ENCODE data around the gene RPS10. TPM values are rescaled to one million over a fixed set of nuclear protein-coding genes. Genes with fewer than 3 reads are reported as not detected.

RPS10 gene
- total RNA-seq, 1 donor from 2014 or later: 1,703 TPM

- Histone ChIP-seq H3K27ac (no peak overlapping the region), H3K36me3 (no peaks in the 10 kb centered on the region), H3K4me3 (no peak overlapping the region), H3K27me3 (no peaks in the 10 kb centered on the region), H3K9me3 (no peaks in the 10 kb centered on the region), H3K4me1 (peaks cover 0 to 7% of the 10 kb centered on the region in 2 donors)
- TF ChIP-seq, protein P1, sequence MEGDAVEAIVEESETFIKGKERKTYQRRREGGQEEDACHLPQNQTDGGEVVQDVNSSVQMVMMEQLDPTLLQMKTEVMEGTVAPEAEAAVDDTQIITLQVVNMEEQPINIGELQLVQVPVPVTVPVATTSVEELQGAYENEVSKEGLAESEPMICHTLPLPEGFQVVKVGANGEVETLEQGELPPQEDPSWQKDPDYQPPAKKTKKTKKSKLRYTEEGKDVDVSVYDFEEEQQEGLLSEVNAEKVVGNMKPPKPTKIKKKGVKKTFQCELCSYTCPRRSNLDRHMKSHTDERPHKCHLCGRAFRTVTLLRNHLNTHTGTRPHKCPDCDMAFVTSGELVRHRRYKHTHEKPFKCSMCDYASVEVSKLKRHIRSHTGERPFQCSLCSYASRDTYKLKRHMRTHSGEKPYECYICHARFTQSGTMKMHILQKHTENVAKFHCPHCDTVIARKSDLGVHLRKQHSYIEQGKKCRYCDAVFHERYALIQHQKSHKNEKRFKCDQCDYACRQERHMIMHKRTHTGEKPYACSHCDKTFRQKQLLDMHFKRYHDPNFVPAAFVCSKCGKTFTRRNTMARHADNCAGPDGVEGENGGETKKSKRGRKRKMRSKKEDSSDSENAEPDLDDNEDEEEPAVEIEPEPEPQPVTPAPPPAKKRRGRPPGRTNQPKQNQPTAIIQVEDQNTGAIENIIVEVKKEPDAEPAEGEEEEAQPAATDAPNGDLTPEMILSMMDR (IDR thresholded peaks at IDR 0.05): no peak
- intact Hi-C loops (cut with DNase I): no loop called here
- DNase-seq (ENCODE audit: low spot score in 2 of 2): no peak
Observed at GRCh38 chr6:34385793-34386195, 40.1 kb downstream of the RPS10 start.

DNA sequence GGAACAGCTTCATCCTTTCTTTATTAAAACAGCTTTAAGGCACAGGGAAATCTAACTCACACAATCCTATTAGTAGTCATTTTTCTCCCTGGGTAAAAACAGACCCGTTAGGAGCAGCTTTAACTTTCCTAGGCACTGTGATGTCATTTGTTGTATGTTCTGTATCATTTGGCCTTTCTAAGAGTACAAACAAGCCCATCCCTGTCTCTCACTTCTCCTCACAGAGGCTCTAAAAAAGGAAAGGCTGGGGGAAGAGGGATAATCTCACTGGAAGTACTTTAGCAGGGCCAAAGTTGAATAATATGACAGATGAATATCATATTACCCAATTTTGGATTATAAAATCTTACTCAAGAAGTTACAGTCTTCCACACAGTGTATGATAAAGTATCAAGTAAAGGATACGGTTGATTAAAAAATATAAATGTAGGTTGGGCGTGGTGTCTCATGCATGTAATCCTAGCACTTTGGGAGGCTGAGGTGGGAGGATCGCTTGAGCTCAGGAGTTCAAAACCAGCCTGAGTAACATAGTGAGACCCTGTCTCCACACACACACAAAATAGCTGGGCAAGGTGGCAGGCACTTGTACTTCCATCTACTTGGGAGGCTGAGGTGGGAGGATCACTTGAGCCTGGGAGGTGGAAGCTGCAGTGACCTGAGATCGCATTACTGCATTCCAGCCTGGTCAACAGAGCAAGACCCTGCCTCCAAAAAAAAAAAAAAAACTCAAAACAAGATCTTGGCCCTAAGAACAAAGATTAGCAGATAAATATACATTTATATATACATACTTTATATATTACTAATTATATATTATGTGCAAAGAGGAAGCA is 41.3 kb downstream of the RPS10 start:
- H3K4me1 ChIP-seq: peaks cover 0 to 7% of the 10 kb centered on the region in 2 donors
- TF ChIP-seq, protein P1 (IDR thresholded peaks at IDR 0.05): no peak
- no peak for DNase-seq (ENCODE audit: low spot score in 2 of 2)
- H3K27ac ChIP-seq: peak overlapping the region; percentile 17 to 23
- no peaks in the 10 kb centered on the region for H3K36me3 ChIP-seq
- no peaks in the 10 kb centered on the region for H3K27me3 ChIP-seq
- H3K4me3 ChIP-seq: no peak overlapping the region
- intact Hi-C loops (cut with DNase I): no loop called here
- H3K9me3 ChIP-seq: no peaks in the 10 kb centered on the region

- Histone ChIP-seq H3K27ac (peak overlapping the region; percentile 17 to 23), H3K36me3 (no peaks in the 10 kb centered on the region), H3K27me3 (no peaks in the 10 kb centered on the region), H3K9me3 (no peaks in the 10 kb centered on the region), H3K4me3 (no peak overlapping the region), H3K4me1 (peaks cover 0 to 7% of the 10 kb centered on the region in 2 donors)
- DNase-seq (ENCODE audit: low spot score in 2 of 2): no peak
- TF ChIP-seq, protein P1 (IDR thresholded peaks at IDR 0.05): no peak
- intact Hi-C loops (cut with DNase I): no loop called here
Observed at GRCh38 chr6:34383656-34384320, 42.1 kb downstream of the RPS10 start.

- TF ChIP-seq, protein P1 (IDR thresholded peaks at IDR 0.05): no peak
- Histone ChIP-seq H3K4me3 (no peak overlapping the region), H3K27me3 (no peaks in the 10 kb centered on the region), H3K9me3 (no peaks in the 10 kb centered on the region), H3K4me1 (peaks cover 0 to 7% of the 10 kb centered on the region in 2 donors), H3K36me3 (no peaks in the 10 kb centered on the region), H3K27ac (peak overlapping the region; percentile 17 to 23)
- intact Hi-C loops (cut with DNase I): no loop called here
- DNase-seq (ENCODE audit: low spot score in 2 of 2): no peak
Observed at GRCh38 chr6:34383161-34383631, 42.7 kb downstream of the RPS10 start.

DNA sequence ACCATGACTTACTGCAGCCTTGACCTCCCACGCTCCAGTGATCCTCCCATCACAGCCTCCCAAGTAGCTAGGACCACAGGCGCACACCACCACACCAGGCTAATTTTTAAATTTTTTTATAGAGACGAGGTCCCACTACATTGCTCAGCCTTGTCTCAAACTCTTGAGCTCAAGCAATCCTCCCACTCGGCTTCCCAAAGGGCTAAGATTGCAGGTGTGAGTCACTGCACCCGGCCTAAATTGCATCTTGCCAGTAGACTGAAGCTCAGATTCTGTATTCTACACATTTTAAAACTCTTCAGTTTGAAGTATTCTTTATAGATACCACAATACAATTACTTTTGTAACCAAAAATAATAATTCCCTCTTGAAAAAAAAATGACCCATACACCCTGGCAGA is 44.8 kb downstream of the RPS10 start:
- intact Hi-C loops (cut with DNase I): no loop called here

More for the DNA sequence above, 44.8 kb downstream of the RPS10 start:
- Histone ChIP-seq H3K4me3 (no peak overlapping the region), H3K36me3 (no peaks in the 10 kb centered on the region), H3K27me3 (no peaks in the 10 kb centered on the region), H3K27ac (no peak overlapping the region), H3K9me3 (no peaks in the 10 kb centered on the region), H3K4me1 (peaks cover 0 to 7% of the 10 kb centered on the region in 2 donors)
- peak in 1 of 2 donors; percentile 24 for DNase-seq (ENCODE audit: low spot score in 2 of 2)
- TF ChIP-seq, protein P1 (IDR thresholded peaks at IDR 0.05): no peak
